Thyroid gland (tissue), 4 donors: ENCODE data around the gene PDS5A. TPM values are rescaled to one million over a fixed set of nuclear protein-coding genes. Genes with fewer than 3 reads are reported as not detected.
"Not testable (repeated sequence)": the region's sequence is repeated elsewhere in the genome, so short reads cannot be mapped to it uniquely, and the experiment has no call there.

Experiments
- DNase-seq, 2 donors: peaks; one replicate each; pipeline ENCODE4 v3.0.0-alpha.2; 2019
- H3K27ac ChIP-seq, 3 donors: fragments of 200-600 bp; sonication (generic); 1 replicate in 2 of 3; 2 replicates in 1 of 3; pipeline ENCODE4 v1.5.1; 2016 to 2019; ENCODE audit warnings: mild to moderate bottlenecking in 1 of 3, moderate library complexity in 1 of 3
- H3K27me3 ChIP-seq: fragments of 200-600 bp; sonication (generic); one replicate; pipeline ENCODE4 v1.5.1; 2019
- H3K36me3 ChIP-seq, 2 donors: fragments of 200-600 bp; sonication (generic); one replicate each; pipeline ENCODE4 v1.5.1; 2016 to 2019
- H3K4me1 ChIP-seq, 2 donors: fragments of 200-600 bp; sonication (generic); one replicate each; pipeline ENCODE4 v1.5.1; 2017 to 2019
- H3K4me3 ChIP-seq, 3 donors: fragments of 200-600 bp; sonication (generic); replicated peaks in 1 of 3; 1 replicate in 2 of 3; 2 replicates in 1 of 3; pipeline ENCODE4 v1.5.1; 2016; ENCODE audit warnings: mild to moderate bottlenecking in 1 of 3
- H3K9me3 ChIP-seq: fragments of 200-600 bp; sonication (generic); one replicate; pipeline ENCODE4 v1.5.1; 2017
- POLR2A ChIP-seq, 2 donors: fragments of 450-650 bp; IDR thresholded peaks; one replicate each; pipeline ENCODE4 v1.6.1; 2017; ENCODE audit warnings: antibody characterized with exemption in 2 of 2, mild to moderate bottlenecking in 2 of 2, moderate library complexity in 1 of 2
- WGBS, 2 donors: methylation state at CpG; one replicate each; pipeline ENCODE4 v1.1.5; 2017; 5-methylcytosine and 5-hydroxymethylcytosine counted together
- intact Hi-C: fragments of 100-400 bp; cut with DNase I; formaldehyde crosslinking; loops from one replicate; pipeline ENCODE4 v1.15.1; 2023
- total RNA-seq, 4 donors: library from RNA; depleted of rRNA; stranded (reverse); fragments of >200 nt; gene quantifications; one replicate each; pipeline ENCODE4 v1.2.3, GENCODE V29; 2016
- TF ChIP-seq, protein P1 (sequence below), 6 experiments: fragments of 200-600 bp in 3 of 6; fragments of 450-650 bp in 3 of 6; sonication (generic) in 3 of 6; IDR thresholded peaks; one replicate each; pipeline ENCODE4 v1.5.1; 2016 to 2019; ENCODE audit warnings: antibody characterized with exemption in 6 of 6, mild to moderate bottlenecking in 2 of 6, inconsistent platforms in 1 of 6, moderate library complexity in 1 of 6

Gene PDS5A
- total RNA-seq, 4 donors from 2014 or later = 92.3 to 133 (median 103) TPM

DNA sequence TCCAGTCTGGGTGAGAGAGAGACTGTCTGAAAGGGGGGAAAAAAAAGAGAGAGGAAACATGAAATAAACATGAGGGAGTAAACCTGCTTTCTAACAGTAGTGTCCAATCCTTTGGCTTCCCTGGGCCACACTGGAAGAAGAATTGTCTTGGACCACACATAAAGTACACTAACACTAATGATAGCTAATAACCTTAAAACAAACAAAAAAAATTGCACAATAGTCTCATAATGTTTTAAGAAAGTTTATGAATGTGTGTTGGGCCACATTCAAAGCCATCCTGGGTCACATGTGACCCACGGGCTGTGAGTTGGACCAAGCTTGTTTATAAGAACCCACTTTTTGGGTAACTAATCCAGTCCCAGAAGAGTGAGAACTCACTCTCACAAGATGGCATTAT, 30.3 kb downstream of the PDS5A start:
- WGBS, 2 donors = 76 to 87% methylated on average over 1 of the region's 1 CpG
- Histone ChIP-seq H3K36me3 (no peaks in the 10 kb centered on the region), H3K9me3 (no peaks in the 10 kb centered on the region), H3K27me3 (no peaks in the 10 kb centered on the region), H3K4me3 (no peak overlapping the region), H3K4me1 (peaks cover 20 to 21% of the 10 kb centered on the region in 2 donors), H3K27ac (no peak overlapping the region)
- DNase-seq = no peak
- no peak for TF ChIP-seq POLR2A (IDR thresholded peaks at IDR 0.05)
- TF ChIP-seq, protein P1, sequence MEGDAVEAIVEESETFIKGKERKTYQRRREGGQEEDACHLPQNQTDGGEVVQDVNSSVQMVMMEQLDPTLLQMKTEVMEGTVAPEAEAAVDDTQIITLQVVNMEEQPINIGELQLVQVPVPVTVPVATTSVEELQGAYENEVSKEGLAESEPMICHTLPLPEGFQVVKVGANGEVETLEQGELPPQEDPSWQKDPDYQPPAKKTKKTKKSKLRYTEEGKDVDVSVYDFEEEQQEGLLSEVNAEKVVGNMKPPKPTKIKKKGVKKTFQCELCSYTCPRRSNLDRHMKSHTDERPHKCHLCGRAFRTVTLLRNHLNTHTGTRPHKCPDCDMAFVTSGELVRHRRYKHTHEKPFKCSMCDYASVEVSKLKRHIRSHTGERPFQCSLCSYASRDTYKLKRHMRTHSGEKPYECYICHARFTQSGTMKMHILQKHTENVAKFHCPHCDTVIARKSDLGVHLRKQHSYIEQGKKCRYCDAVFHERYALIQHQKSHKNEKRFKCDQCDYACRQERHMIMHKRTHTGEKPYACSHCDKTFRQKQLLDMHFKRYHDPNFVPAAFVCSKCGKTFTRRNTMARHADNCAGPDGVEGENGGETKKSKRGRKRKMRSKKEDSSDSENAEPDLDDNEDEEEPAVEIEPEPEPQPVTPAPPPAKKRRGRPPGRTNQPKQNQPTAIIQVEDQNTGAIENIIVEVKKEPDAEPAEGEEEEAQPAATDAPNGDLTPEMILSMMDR (IDR thresholded peaks at IDR 0.05) = no peak
- intact Hi-C loops = no loop called here

- 95 to 96% methylated on average over 10 of the region's 10 CpGs for WGBS, 2 donors
- DNase-seq, H3K27ac ChIP-seq, H3K4me3 ChIP-seq, intact Hi-C loops, H3K36me3 ChIP-seq, H3K27me3 ChIP-seq, H3K9me3 ChIP-seq: not testable (repeated sequence)
- H3K4me1 ChIP-seq = peaks cover 24 to 25% of the 10 kb centered on the region in 2 donors
Observed at GRCh38 chr4:39944245-39944644, 33.5 kb downstream of the PDS5A start.

DNA sequence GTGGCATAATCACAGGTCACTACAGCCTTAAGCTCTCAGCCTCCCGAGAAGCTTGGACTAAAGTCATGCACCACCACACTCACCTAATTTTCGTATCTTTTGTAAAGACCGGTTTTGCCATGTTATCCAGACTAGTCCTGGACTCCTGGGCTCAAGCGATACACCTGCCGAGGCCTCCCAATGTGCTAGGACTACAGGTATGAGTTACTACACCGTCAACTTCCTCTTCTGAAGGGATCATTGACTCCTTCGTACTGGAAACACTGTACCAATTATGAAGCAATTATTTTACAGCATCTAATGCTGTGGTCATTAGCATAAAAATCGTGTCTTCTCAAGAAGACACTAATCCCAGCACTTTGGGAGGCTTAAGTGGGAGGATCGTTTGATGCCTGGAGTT, 35.2 kb downstream of the PDS5A start:
- intact Hi-C loops = no loop called here
- 75 to 76% methylated on average over 9 of the region's 9 CpGs for WGBS, 2 donors
- Histone ChIP-seq H3K36me3 (no peaks in the 10 kb centered on the region), H3K4me3 (no peak overlapping the region), H3K27me3 (no peaks in the 10 kb centered on the region), H3K27ac (no peak overlapping the region), H3K4me1 (peaks cover 22 to 25% of the 10 kb centered on the region in 2 donors), H3K9me3 (no peaks in the 10 kb centered on the region)
- TF ChIP-seq POLR2A (IDR thresholded peaks at IDR 0.05) = no peak
- TF ChIP-seq, protein P1 (IDR thresholded peaks at IDR 0.05) = no peak
- peak in 1 of 2 donors; percentile 12 for DNase-seq

GRCh38 chr4:39941682-39942217, 36.0 kb downstream of the PDS5A start:
- DNase-seq = no peak
- intact Hi-C loops = no loop called here
- WGBS, 2 donors = 92 to 93% methylated on average over 2 of the region's 2 CpGs
- no peak overlapping the region for H3K4me3 ChIP-seq
- TF ChIP-seq, protein P1 (IDR thresholded peaks at IDR 0.05) = no peak
- no peak for TF ChIP-seq POLR2A (IDR thresholded peaks at IDR 0.05)
- no peaks in the 10 kb centered on the region for H3K36me3 ChIP-seq
- H3K27me3 ChIP-seq = no peaks in the 10 kb centered on the region
- H3K4me1 ChIP-seq = peaks cover 22 to 24% of the 10 kb centered on the region in 2 donors
- no peak overlapping the region for H3K27ac ChIP-seq
- H3K9me3 ChIP-seq = no peaks in the 10 kb centered on the region

- TF ChIP-seq, protein P1 (IDR thresholded peaks at IDR 0.05) = no peak
- no peak for TF ChIP-seq POLR2A (IDR thresholded peaks at IDR 0.05)
Observed at GRCh38 chr4:39937683-39938268, 39.9 kb downstream of the PDS5A start.

More at GRCh38 chr4:39937683-39938268, 39.9 kb downstream of the PDS5A start:
- Histone ChIP-seq H3K36me3 (no peaks in the 10 kb centered on the region), H3K27me3 (no peaks in the 10 kb centered on the region), H3K4me1 (peaks cover 36 to 44% of the 10 kb centered on the region in 2 donors), H3K27ac (no peak overlapping the region), H3K9me3 (no peaks in the 10 kb centered on the region), H3K4me3 (no peak overlapping the region)
- intact Hi-C loops = no loop called here
- WGBS, 2 donors = 92 to 97% methylated on average over 2 of the region's 2 CpGs
- DNase-seq = no peak
